ENCODE measurements around the gene TMC5. TPM values are rescaled to one million over a fixed set of nuclear protein-coding genes. Genes with fewer than 3 reads are reported as not detected.
"Not testable (repeated sequence)": the region's sequence is repeated elsewhere in the genome, so short reads cannot be mapped to it uniquely, and the experiment has no call there.

The TMC5 gene
- total RNA-seq, 1 donor from 2014 or later = 1.2 TPM

- no peak for DNase-seq
Observed at GRCh38 chr16:19542138-19542821, 124.6 kb downstream of the TMC5 start.

DNA sequence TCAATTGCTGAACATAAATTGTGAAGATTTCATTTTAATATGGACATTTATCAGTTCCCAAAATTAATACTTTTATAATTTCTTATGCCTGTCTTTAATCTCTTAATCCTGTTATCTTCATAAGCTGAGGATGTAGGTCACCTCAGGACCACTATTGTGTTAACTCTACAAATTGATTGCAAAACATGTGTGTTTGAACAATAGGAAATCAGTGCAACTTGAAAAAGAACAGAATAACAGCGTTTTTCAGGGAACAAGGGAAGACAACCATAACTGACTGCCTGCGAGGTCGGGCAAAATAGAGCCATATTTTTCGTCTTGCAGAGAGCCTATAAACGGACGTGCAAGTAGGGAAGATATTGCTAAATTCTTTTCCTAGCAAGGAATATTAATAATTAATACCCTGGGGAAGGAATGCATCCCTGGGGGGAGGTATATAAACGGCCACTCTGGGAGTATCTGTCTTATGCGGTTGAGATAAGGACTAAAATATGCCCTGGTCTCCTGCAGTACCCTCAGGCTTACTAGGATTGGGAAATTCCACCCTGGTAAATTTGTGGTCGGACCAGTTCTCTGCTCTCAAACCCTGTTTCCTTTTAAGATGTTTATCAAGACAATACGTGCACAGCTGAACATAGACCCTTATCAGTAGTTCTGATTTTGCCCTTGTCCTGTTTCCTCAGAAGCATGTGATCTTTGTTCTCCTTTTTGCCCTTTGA is 125.8 kb downstream of the TMC5 start:
- not testable (repeated sequence) for DNase-seq

- no peak for DNase-seq
Observed at GRCh38 chr16:19548144-19548543, 130.5 kb downstream of the TMC5 start.

Other genes with a start within 250 kb of the TMC5 start
- gene SYT17, start 249.6 kb upstream of the TMC5 start, total RNA-seq = 3.1 TPM
- gene CLEC19A, start 132.2 kb upstream of the TMC5 start, total RNA-seq = not detected
- gene GDE1, start 104.2 kb downstream of the TMC5 start, total RNA-seq = 32.6 TPM
- 31.8 TPM for gene CCP110, start 106.1 kb downstream of the TMC5 start, total RNA-seq
- gene VPS35L, start 137.8 kb downstream of the TMC5 start, total RNA-seq = 34.4 TPM